GM12891 (cell line): ENCODE results near the gene BRF1.

Experiments
- POLR2A ChIP-seq: IDR thresholded peaks from 2 replicates; pipeline ENCODE4 v1.6.1; 2011; ENCODE audit warnings: low read depth, low read length, control low read depth
- POLR2AphosphoS5 ChIP-seq: IDR thresholded peaks from 2 replicates; pipeline ENCODE4 v1.6.1; 2011; ENCODE audit warnings: low read depth, low read length, control low read depth
- SPI1 ChIP-seq: IDR thresholded peaks from 2 replicates; pipeline ENCODE4 v1.6.1; 2011; ENCODE audit warnings: low read depth, low read length, control low read depth

- no peak for TF ChIP-seq POLR2A
- no peak for TF ChIP-seq SPI1
- TF ChIP-seq POLR2AphosphoS5, result no peak
Observed at GRCh38 chr14:105241641-105242040, 59.2 kb downstream of the BRF1 start.
